Osteocyte (in vitro differentiated cells): ENCODE results near the gene UBA5. TPM values are rescaled to one million over a fixed set of nuclear protein-coding genes. Genes with fewer than 3 reads are reported as not detected.
A peak's percentile ranks its signal among the peaks of the same experiment; 100 is the strongest.

Experiments
- DNase-seq: peaks from one replicate; pipeline ENCODE4 v3.0.0; 2021; ENCODE audit warnings: mixed read lengths; ENCODE audit not compliant: unreplicated experiment; ENCODE audit errors: extremely low spot score
- H3K27ac Mint-ChIP-seq: one replicate; pipeline ENCODE4 v1.8.0; 2021; ENCODE audit warnings: mild to moderate bottlenecking, mixed read lengths; ENCODE audit not compliant: unreplicated experiment
- H3K27me3 Mint-ChIP-seq: one replicate; pipeline ENCODE4 v1.8.0; 2021; ENCODE audit warnings: mixed read lengths; ENCODE audit not compliant: unreplicated experiment
- H3K36me3 Mint-ChIP-seq: one replicate; pipeline ENCODE4 v1.8.0; 2021; ENCODE audit warnings: mixed read lengths; ENCODE audit not compliant: unreplicated experiment
- H3K4me1 Mint-ChIP-seq: one replicate; pipeline ENCODE4 v1.8.0; 2021; ENCODE audit warnings: mixed read lengths; ENCODE audit not compliant: unreplicated experiment
- H3K4me3 Mint-ChIP-seq: one replicate; pipeline ENCODE4 v1.8.0; 2021; ENCODE audit warnings: mild to moderate bottlenecking, moderate library complexity, mixed read lengths; ENCODE audit not compliant: unreplicated experiment
- H3K9me3 Mint-ChIP-seq: one replicate; pipeline ENCODE4 v1.8.0; 2021; ENCODE audit warnings: mixed read lengths; ENCODE audit not compliant: unreplicated experiment
- total RNA-seq: library from RNA; stranded (reverse); gene quantifications from 2 replicates; pipeline ENCODE4 v1.2.1, GENCODE V29; 2021
- TF ChIP-seq, protein P1 (sequence below): fragments of 200-600 bp; sonication (generic); IDR thresholded peaks from 2 replicates; pipeline ENCODE4 v1.5.0; 2021; ENCODE audit warnings: antibody characterized with exemption, mild to moderate bottlenecking, moderate library complexity

The UBA5 gene
- total RNA-seq, 1 donor from 2014 or later, result 31.2 TPM

DNA sequence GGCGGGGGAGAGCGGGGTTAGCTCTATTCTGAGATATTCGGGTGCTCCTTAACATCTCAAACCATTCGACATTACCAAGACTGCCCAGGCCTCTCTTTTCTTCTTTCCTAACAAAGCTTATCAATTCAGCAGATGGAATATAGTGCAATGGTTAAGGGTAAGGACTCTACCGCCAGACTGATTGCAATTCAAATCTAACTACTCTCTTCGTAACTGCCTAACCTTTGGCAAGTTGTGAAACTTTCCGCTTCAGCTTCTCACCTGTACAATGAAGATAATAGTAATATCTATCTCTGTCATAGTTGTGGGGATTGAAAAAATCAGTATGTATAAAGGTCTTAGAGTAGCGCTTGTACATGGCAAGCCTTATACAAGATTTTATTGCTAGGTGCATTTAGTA, 972 bp downstream of the UBA5 start:
- peak overlapping the region; percentile 96 for H3K4me3 Mint-ChIP-seq
- H3K27ac Mint-ChIP-seq, result peak overlapping the region; percentile 98
- peaks cover 5% of the 10 kb centered on the region for H3K36me3 Mint-ChIP-seq
- DNase-seq, result no peak
- no peaks in the 10 kb centered on the region for H3K27me3 Mint-ChIP-seq
- no peaks in the 10 kb centered on the region for H3K9me3 Mint-ChIP-seq
- TF ChIP-seq, protein P1, sequence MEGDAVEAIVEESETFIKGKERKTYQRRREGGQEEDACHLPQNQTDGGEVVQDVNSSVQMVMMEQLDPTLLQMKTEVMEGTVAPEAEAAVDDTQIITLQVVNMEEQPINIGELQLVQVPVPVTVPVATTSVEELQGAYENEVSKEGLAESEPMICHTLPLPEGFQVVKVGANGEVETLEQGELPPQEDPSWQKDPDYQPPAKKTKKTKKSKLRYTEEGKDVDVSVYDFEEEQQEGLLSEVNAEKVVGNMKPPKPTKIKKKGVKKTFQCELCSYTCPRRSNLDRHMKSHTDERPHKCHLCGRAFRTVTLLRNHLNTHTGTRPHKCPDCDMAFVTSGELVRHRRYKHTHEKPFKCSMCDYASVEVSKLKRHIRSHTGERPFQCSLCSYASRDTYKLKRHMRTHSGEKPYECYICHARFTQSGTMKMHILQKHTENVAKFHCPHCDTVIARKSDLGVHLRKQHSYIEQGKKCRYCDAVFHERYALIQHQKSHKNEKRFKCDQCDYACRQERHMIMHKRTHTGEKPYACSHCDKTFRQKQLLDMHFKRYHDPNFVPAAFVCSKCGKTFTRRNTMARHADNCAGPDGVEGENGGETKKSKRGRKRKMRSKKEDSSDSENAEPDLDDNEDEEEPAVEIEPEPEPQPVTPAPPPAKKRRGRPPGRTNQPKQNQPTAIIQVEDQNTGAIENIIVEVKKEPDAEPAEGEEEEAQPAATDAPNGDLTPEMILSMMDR, result no peak
- H3K4me1 Mint-ChIP-seq, result peaks cover 42% of the 10 kb centered on the region

DNA sequence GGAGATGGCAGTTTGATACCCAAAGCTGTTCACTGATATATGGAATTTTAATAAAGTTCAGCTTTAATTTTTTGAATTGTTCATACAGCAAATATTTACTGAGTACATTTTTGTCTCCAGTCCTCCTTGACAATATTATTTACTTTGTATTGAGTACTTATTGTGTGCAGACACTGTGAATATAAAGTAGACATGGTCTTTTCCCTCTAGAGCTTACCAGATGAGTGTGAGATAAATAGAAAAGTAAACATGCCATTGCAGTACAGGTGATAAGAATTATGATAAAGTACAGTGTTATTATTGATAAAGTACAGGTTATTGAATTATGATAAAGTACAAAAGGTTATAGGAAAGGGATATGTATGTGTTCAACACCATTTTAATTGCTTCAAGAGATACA, 2.1 kb downstream of the UBA5 start:
- Mint-ChIP-seq H3K9me3 (no peaks in the 10 kb centered on the region), H3K4me3 (no peak overlapping the region), H3K36me3 (peaks cover 9% of the 10 kb centered on the region), H3K27ac (no peak overlapping the region), H3K27me3 (no peaks in the 10 kb centered on the region), H3K4me1 (peaks cover 38% of the 10 kb centered on the region)
- DNase-seq, result no peak
- TF ChIP-seq, protein P1, result no peak

DNA sequence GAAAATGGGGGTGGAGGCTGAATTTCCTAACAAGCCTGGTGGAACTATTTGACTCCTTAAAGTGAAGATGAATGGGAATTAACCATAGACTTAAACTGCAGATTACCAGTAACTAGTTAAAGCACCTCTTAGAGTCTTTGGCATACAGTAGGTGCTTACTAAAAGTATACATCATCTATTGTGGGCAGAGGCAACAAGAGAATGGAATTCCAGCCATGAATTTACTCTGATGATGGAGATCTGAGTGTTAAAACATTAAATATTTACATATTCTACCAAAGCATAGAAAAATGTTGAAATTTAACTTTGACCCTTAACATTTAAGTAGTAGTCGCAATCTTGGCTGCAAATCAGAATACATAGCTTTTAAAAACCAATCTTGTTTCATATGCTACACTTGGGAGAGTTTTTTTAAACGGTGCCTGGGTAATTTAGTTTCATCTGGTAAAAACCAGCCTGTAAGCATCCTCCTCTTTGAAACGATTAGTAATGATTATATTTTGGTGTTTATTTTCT, 5.2 kb downstream of the UBA5 start:
- Mint-ChIP-seq H3K4me3 (no peak overlapping the region), H3K4me1 (peaks cover 24% of the 10 kb centered on the region), H3K27me3 (no peaks in the 10 kb centered on the region), H3K36me3 (peaks cover 19% of the 10 kb centered on the region), H3K27ac (no peak overlapping the region), H3K9me3 (no peaks in the 10 kb centered on the region)
- TF ChIP-seq, protein P1, result no peak
- DNase-seq, result no peak

DNA sequence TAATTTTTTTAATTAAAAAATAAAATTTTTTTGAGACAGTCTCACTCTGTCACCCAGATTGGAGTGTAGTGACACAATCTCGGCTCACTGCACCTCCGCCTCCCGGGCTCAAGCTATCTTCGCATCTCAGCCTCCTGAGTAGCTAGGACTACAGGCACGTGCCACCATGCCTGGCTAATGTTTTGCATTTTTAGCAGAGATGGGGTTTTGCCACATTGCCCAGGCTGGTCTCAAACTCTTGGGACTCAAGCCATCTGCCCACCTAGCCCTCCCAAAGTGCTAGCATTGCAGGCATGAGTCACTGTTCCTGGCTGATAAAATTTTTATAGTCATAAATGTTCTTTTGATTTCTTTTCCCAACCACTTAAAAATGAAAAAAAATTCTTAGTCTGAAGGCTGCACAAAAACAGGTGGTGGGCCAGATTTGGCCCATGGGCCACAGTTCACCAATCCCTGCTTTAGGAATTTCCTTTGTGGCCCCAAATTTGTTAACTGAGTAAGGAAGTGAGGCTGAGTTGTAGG, 9.2 kb downstream of the UBA5 start:
- TF ChIP-seq, protein P1, result no peak
- Mint-ChIP-seq H3K9me3 (no peaks in the 10 kb centered on the region), H3K4me1 (peaks cover 4% of the 10 kb centered on the region), H3K27me3 (no peaks in the 10 kb centered on the region), H3K36me3 (peaks cover 26% of the 10 kb centered on the region), H3K27ac (no peak overlapping the region), H3K4me3 (no peak overlapping the region)
- no peak for DNase-seq

DNA sequence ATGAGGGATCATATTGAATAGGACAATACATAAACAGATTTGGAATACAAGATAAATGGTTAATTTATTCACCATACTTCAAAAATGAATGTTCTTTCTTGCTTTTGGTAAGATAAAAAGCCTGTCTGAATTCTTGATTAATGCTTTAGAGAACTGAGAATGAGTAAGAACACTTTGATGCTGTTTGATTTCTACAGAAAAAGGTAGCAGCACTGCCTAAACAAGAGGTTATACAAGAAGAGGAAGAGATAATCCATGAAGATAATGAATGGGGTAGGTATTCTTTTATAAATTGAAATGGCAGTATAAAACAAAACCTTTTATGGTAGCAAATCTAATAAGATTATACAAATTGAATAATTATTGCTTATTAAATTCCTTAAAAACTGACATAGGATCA, 15.3 kb downstream of the UBA5 start:
- TF ChIP-seq, protein P1, result no peak
- Mint-ChIP-seq H3K27ac (no peak overlapping the region), H3K36me3 (peaks cover 50% of the 10 kb centered on the region), H3K9me3 (no peaks in the 10 kb centered on the region), H3K4me3 (no peak overlapping the region), H3K4me1 (no peaks in the 10 kb centered on the region), H3K27me3 (no peaks in the 10 kb centered on the region)
- no peak for DNase-seq
